ENCODE results near the gene MGAT1.

DNA sequence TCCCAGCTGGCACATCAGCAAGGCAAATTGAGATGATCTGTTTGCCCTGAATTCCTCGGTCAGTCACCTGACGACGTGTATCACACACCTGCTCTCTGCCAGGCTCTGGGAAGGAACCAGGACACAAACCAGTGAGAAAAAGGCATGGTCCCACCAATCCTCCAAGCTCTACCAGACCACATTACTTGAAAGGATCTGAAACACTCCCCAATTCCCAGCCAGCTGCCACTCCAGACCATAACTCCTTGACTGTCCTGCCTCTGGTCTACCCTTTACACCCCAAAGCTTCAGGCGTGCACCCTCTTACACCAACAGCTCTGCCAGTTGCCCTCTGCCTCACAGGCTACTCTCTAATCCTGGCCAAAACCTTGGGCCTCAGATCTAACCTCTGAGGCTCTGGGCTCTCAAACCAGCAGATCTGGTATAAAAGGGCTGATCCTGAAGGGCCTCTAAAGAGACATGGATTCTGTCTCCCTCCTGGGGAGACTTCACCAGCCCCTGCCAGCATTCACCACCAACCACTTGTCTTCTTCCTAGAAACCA lies 6.8 kb downstream of the MGAT1 start:
- TF ChIP-seq, protein P1, sequence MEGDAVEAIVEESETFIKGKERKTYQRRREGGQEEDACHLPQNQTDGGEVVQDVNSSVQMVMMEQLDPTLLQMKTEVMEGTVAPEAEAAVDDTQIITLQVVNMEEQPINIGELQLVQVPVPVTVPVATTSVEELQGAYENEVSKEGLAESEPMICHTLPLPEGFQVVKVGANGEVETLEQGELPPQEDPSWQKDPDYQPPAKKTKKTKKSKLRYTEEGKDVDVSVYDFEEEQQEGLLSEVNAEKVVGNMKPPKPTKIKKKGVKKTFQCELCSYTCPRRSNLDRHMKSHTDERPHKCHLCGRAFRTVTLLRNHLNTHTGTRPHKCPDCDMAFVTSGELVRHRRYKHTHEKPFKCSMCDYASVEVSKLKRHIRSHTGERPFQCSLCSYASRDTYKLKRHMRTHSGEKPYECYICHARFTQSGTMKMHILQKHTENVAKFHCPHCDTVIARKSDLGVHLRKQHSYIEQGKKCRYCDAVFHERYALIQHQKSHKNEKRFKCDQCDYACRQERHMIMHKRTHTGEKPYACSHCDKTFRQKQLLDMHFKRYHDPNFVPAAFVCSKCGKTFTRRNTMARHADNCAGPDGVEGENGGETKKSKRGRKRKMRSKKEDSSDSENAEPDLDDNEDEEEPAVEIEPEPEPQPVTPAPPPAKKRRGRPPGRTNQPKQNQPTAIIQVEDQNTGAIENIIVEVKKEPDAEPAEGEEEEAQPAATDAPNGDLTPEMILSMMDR (IDR thresholded peaks at IDR 0.05; ENCODE audit: low read length), result no peak
- TF ChIP-seq EZH2 (IDR thresholded peaks at IDR 0.05; ENCODE audit: borderline replicate concordance, low read length), result no peak

All from OCI-LY1 (cell line).